Measurements from ENCODE around the gene HAVCR1. TPM values are rescaled to one million over a fixed set of nuclear protein-coding genes. Genes with fewer than 3 reads are reported as not detected.
"Not testable (repeated sequence)": the region's sequence is repeated elsewhere in the genome, so short reads cannot be mapped to it uniquely, and the experiment has no call there.

HAVCR1 gene
- total RNA-seq, 1 donor: not detected

- DNase-seq (ENCODE audit: low read depth): no peak
- no peak overlapping the region for H3K4me3 ChIP-seq (ENCODE audit: low read depth, low read length)
- TF ChIP-seq CTCF (IDR thresholded peaks at IDR 0.05; ENCODE audit: insufficient read depth, low read depth, low read length): no peak
These were observed 8.9 kb downstream of the HAVCR1 start for GRCh38 chr5:157050050-157050449.

- no peak overlapping the region for H3K4me3 ChIP-seq (ENCODE audit: low read depth, low read length)
- peak; percentile 55 for DNase-seq (ENCODE audit: low read depth)
- no peak for TF ChIP-seq CTCF (IDR thresholded peaks at IDR 0.05; ENCODE audit: insufficient read depth, low read depth, low read length)
These were observed 9.3 kb downstream of the HAVCR1 start for GRCh38 chr5:157049605-157050004.

- no peak overlapping the region for H3K4me3 ChIP-seq (ENCODE audit: low read depth, low read length)
- TF ChIP-seq CTCF (IDR thresholded peaks at IDR 0.05; ENCODE audit: insufficient read depth, low read depth, low read length): no peak
- DNase-seq (ENCODE audit: low read depth): no peak
These were observed 11.0 kb downstream of the HAVCR1 start for GRCh38 chr5:157047898-157048297.

GRCh38 chr5:157047016-157047415 lies 11.9 kb downstream of the HAVCR1 start:
- not testable (repeated sequence) for DNase-seq (ENCODE audit: low read depth); H3K4me3 ChIP-seq (ENCODE audit: low read depth, low read length)

GRCh38 chr5:157046041-157046440 lies 12.9 kb downstream of the HAVCR1 start:
- DNase-seq (ENCODE audit: low read depth): no peak
- no peak for TF ChIP-seq CTCF (IDR thresholded peaks at IDR 0.05; ENCODE audit: insufficient read depth, low read depth, low read length)
- H3K4me3 ChIP-seq (ENCODE audit: low read depth, low read length): no peak overlapping the region

GRCh38 chr5:157045601-157046000 lies 13.3 kb downstream of the HAVCR1 start:
- no peak for DNase-seq (ENCODE audit: low read depth)
- no peak overlapping the region for H3K4me3 ChIP-seq (ENCODE audit: low read depth, low read length)
- no peak for TF ChIP-seq CTCF (IDR thresholded peaks at IDR 0.05; ENCODE audit: insufficient read depth, low read depth, low read length)

- TF ChIP-seq CTCF (IDR thresholded peaks at IDR 0.05; ENCODE audit: insufficient read depth, low read depth, low read length): no peak
- no peak for DNase-seq (ENCODE audit: low read depth)
These were observed 20.2 kb downstream of the HAVCR1 start for GRCh38 chr5:157038568-157039187.

GRCh38 chr5:157034106-157035072 lies 24.5 kb downstream of the HAVCR1 start:
- H3K4me3 ChIP-seq (ENCODE audit: low read depth, low read length); DNase-seq (ENCODE audit: low read depth): not testable (repeated sequence)

More at GRCh38 chr5:157038568-157039187, 20.2 kb downstream of the HAVCR1 start:
- H3K4me3 ChIP-seq (ENCODE audit: low read depth, low read length): no peak overlapping the region

Measured in fibroblast of villous mesenchyme (primary cell).